ENCODE measurements around the gene MAP3K19.
"Not testable (repeated sequence)": the region's sequence is repeated elsewhere in the genome, so short reads cannot be mapped to it uniquely, and the experiment has no call there.

Gene MAP3K19

DNA sequence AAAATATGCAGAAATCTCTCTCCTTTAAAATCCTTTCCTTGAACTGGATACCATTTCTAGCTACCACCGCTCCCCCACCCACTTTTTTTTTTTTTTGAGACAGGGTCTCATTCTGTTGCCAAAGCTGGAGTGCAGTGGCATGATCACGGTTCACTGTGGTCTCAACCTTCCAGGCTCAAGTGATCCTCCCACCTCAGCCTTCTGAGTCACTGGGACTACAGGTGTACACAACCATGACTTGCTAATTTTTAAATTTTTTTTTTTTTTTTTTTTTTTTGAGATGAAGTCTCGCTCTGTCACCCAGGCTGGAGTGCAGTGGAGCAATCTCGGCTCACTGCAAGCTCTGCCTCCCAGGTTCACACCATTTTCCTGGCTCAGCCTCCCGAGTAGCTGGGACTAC, 70.1 kb downstream of the MAP3K19 start:
- DNase-seq, result not testable (repeated sequence)

DNA sequence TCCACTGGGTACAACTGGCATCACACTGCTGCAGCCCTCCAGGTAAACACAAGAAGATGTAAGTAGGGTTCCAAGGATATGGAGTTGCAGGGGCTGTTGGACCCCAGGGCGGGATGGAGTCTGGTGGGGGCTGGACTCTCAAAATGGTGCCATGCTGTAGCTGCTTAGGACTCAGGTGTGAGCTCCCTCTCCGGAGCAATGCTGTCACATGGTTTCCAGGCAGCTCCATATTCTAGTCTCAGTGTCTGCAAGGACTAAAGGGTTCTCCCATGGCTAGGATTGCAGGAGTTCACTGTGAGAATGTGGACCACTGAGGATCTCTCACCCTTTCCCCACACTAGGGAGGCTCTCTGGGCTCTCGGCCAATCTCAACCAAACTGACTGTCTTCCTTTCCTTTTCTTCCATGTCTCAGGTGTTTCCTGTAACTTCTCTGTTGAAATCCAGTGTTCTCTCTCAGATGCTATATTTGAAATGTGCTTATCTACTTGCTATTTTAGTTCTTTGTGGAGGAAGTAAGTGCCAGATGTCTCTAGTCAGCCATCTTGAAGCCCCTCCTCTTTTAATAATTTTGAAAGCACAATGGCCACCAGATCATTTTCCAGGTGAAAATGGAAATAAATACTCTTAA, 71.1 kb downstream of the MAP3K19 start:
- no peak for DNase-seq

GRCh38 chr2:134975281-134976009, 71.8 kb downstream of the MAP3K19 start:
- DNase-seq, result no peak

DNA sequence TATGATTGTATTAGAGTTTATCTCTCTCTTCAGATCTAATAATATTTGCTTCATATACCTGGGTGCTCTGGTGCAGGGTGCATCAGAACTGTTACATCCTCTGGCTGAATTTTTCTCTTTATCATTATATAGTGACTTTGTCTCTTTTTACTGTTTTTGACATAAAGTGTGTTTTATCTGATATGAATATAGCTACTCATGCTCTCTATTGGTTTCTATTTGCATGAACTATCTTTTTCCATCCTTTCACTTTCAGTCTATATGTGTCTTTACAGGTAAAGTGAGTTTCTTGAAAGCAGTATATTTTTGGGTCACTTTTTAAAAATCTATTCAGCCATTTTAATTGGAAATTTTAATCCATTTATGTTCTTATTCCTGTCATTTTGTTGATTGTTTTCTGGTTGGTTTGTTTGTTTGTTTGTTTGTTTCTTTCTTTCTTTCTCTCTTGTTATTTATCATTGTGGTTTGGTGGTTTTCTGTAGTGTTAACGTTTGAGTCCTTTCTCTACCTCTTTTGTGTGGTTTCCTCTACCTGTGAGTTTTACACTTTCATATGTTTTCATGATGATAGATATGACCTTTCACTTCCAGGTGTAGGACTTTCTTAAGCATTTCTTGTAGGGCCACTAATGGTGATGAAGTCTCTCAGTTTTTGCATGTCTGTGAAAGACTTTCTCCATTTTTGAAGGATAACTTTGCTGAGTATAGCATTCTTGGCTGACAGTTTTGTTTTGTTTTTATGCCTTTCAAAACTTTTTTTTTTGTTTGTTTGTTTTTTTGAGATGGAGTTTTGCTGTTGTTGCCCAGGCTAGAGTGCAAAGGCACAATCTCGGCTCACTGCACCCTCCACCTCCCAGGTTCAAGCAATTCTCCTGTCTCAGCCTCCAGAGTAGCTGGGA, 73.8 kb downstream of the MAP3K19 start:
- no peak for DNase-seq

DNA sequence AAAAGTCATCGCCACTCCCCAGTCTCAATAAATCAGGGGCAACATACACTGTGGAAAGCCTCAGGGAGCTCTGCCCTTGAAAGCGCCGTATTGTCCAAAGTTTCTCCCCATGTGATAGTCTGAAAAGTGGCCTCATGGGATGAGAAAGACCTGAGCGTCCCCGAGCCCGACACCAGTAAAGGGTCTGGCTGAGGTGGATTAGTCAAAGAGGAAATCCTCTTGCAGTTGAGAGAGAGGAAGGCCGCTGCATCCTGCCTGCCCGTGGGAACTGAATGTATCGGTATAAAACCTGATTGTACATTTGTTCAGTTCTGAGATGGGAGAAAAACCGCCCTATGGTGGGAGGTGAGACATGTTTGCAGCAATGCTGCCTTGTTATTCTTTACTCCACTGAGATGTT, 80.1 kb downstream of the MAP3K19 start:
- not testable (repeated sequence) for DNase-seq

DNA sequence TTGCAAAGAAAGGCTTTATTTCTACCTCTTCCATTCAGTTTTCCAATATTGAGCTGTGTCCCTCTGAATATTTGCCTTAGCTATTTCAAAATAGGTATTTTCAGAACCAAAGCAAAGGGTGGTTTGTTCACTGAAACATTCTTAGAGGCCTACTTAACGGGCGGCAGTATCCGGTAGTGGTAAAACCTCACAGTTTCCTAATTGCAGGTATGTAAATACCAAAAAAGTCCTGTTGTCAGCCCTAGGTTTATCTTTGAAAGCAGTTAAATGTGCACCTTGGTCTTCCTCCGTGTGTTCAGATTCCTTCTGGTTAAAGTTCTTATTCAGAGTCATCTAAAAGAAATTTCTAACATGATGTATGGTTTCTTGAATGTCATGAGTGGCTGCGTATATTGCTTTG, 89.8 kb downstream of the MAP3K19 start:
- no peak for DNase-seq

- DNase-seq, result no peak
Observed at GRCh38 chr2:134955744-134956143, 91.5 kb downstream of the MAP3K19 start.

- no peak for DNase-seq
Observed at GRCh38 chr2:134954065-134954464, 93.2 kb downstream of the MAP3K19 start.

DNA sequence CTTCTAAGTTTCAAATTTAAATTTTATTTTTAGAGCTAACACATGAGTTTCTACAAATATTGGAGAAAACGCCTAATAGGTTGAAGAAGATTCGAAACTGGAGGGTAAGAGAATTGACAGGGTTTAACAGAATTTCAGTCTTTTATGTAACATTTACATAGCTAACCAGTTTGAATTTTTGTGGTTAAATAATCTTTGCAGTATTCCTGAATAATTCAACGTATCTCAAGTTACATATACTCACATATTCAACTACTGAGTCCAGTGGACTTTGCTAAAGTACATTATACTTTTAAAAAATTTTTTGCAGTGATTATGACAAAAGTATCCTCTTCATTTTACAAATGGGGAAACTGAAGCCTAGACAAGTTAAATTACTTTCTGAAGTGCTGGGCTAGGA, 94.6 kb downstream of the MAP3K19 start:
- DNase-seq, result no peak

GRCh38 chr2:134950886-134951285, 96.4 kb downstream of the MAP3K19 start:
- DNase-seq, result no peak

DNA sequence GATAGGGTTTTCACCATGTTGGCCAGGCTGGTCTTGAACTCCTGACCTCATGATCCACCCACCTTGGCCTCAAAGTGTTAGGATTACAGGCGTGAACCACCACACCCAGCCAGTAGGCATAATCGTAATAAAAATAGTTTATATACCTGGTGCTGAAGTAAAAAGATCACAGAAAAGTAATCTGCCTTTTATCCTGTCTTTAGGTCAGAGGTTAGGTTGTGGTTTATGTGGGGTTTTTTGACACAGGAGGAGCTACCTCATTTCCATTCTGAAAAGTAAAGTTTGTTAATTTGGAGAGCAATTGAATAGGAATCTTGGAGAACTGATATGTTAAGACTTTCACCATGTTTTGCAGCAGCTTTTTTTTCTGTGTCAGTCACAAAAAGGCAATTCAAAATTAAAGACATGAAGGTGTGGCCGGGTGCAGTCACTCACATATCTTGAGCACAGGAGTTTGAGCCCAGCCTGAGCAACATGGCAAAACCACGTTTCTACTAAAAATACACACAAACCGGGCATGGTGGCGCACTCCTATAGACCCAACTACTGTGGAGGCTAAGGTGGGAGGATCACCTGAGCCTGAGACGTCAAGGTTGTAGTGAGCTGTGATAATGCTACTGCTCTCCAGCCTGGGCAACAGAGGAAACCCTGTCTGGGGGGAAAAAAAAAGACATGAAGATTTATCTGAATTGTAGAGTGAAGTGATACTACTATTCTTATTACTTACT, 97.1 kb downstream of the MAP3K19 start:
- DNase-seq, result no peak

DNA sequence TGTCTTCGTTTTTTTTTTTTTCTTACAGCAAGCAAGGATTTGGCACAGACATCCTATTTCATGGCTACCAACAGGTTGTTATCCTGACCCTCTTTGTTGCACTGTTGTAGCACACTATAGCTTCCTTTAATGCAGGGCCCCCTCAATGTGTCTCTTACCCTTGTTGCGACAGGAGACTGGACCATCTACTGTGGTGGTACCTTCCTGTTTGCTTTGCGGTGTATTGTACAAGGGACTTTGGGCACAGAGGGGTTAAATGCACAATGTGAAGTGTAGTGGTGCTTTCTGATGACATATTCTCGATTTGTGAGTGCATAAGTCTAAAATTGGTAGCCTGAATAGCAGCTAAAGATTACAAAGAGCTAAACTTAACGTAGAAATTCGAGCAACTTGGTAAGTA, 101.2 kb downstream of the MAP3K19 start:
- DNase-seq, result no peak

GRCh38 chr2:134944975-134945374, 102.3 kb downstream of the MAP3K19 start:
- DNase-seq, result no peak

DNA sequence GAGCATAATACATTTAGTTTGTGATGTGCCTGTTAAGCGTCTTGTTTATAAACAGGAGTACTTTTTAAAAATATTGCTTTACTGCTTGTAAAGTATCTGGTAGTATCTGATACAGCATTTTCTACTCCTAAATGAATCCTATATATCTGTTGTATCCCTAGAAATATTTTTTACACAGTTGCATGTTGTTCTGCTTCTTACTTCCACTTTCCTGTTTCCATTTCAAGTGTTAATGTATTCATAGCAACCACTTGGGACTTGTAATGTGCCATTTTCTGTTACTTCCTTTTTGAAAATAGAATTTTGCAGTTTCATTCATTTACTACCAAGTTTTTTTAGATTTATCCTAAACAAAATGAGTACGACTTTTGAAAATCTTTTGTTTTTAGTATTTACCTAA, 103.7 kb downstream of the MAP3K19 start:
- DNase-seq, result no peak

GRCh38 chr2:134936691-134937090, 110.6 kb downstream of the MAP3K19 start:
- DNase-seq, result no peak

- DNase-seq, result no peak
Observed at GRCh38 chr2:134934641-134935040, 112.6 kb downstream of the MAP3K19 start.

DNA sequence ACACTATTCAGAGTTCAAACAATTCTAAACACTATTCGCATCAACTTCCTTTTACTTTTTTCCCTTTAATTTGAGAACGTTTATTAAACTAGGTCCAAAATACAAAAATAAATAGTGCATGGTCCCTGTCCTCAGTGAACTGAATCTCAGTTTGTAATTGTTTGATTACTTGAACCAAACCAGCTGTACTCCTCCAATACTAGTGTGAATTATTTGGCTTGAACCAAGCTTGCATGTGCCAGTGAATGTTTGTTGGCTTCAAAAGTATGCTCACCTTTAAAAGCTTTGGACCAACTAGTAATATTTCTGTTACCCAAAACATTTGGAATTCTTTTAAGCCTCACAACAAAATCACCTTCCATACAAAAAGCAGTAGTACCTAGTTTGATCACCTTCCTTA, 113.1 kb downstream of the MAP3K19 start:
- no peak for DNase-seq

DNA sequence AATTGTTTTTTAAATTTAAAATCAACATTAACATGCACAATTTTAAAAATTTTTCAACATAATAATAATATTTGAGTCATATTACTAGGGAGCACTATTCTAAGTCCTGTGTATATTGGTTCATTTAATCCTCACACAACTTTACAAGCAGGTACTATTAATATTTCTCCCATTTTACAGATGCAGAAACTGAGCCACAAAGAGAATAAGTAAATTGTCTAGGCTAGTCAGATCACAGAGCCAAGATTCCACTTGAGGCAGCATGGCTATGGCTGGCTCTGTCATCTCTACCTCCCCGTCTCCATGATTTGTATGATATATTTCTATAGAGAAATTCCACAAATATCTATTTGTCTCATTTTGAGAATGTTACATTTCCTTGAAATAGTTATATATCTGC, 113.5 kb downstream of the MAP3K19 start:
- DNase-seq, result no peak

DNA sequence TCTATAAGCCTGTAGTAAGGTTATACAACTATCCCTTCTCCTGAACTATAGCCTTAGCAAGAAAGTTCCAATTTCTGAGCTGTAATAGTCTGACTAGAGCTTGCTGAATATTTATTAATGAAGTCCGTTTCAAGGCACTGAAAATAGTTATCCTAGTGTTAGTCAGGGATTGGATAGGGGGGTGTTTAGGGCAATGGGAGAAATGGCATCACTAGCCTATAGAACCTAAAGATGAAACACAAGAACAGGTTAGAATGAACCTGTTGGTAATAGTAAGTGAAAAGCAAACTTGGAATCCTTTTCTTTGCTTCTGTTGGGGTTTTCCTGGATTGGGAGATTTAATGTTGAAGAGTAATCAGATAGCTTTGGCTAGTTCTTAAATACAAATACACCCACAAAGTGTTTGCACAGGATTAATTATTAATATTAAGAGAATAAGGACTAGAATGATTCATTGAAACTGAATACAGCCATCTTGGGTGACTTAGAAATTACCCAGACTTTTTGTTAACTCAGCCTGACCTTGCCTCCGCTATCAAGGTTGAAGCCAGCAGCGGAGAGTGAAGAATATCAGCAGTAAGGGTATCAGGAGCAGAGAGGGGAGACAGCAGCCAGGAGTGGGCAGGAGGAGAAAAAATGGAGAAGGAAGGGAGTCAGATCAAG, 114.3 kb downstream of the MAP3K19 start:
- no peak for DNase-seq

GRCh38 chr2:134927195-134927594, 120.1 kb downstream of the MAP3K19 start:
- DNase-seq, result no peak

- no peak for DNase-seq
Observed at GRCh38 chr2:134926231-134926931, 120.9 kb downstream of the MAP3K19 start.

DNA sequence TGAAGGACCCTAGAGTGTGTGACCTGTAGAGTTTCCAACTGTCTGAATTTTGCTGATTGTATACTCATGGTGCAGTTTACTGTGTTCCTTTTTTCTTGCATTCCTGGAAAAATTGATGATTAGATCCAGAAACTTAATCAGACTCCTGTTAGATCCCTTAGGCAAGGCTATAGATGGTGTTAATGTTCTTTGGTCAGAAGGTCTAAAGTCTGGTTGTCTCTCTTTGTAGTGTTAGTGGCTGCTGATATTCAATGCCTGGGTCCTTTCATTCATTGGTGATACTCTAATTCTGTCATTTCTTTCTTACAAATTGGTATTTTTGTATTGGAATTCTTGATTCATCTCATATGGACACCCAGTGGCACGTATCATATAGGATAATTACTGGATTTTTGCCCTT, 122.3 kb downstream of the MAP3K19 start:
- DNase-seq, result no peak

Measured in CD4-positive, alpha-beta T cell treated with Interleukin-15 for 1 hour (primary cell).